ENCODE results near the gene MEF2C. TPM values are rescaled to one million over a fixed set of nuclear protein-coding genes. Genes with fewer than 3 reads are reported as not detected.
"Not testable (repeated sequence)": the region's sequence is repeated elsewhere in the genome, so short reads cannot be mapped to it uniquely, and the experiment has no call there.

MEF2C gene
- total RNA-seq, 1 donor from 2014 or later, result 0.44 TPM

DNA sequence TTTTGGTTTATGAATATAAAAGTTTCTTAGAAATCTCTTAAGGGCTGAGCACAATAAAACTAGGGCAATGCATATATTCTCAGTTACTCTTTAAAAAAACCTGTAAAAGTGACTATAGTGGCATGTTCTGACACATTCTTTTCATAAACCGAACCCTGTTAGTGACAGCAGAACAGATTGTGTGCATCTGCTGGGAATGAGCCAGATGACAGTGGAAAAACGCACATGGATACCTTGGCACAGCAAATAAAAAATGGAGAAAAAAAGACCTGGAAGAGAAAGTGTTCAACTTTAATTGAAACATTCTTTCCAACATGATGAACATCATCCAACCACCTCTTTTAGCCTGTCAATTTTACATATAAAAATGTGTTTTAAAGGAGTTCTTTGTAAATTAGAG is 12.7 kb downstream of the MEF2C start:
- Mint-ChIP-seq H3K27ac (no peak overlapping the region), H3K4me1 (ENCODE audit: low read depth) (no peaks in the 10 kb centered on the region), H3K4me3 (no peak overlapping the region), H3K9me3 (no peaks in the 10 kb centered on the region), H3K36me3 (ENCODE audit: low read depth) (no peaks in the 10 kb centered on the region), H3K27me3 (ENCODE audit: insufficient read depth) (peaks cover 5% of the 10 kb centered on the region)
- no peak for DNase-seq (ENCODE audit: low spot score)
- intact Hi-C loops (cut with micrococcal nuclease), result no loop called here

GRCh38 chr5:88868468-88869068 is 14.4 kb downstream of the MEF2C start:
- Mint-ChIP-seq H3K27me3 (ENCODE audit: insufficient read depth) (peaks cover 5% of the 10 kb centered on the region), H3K4me1 (ENCODE audit: low read depth) (no peaks in the 10 kb centered on the region), H3K9me3 (no peaks in the 10 kb centered on the region), H3K36me3 (ENCODE audit: low read depth) (no peaks in the 10 kb centered on the region), H3K27ac (no peak overlapping the region), H3K4me3 (no peak overlapping the region)
- DNase-seq (ENCODE audit: low spot score), result no peak
- intact Hi-C loops (cut with micrococcal nuclease), result no loop called here

DNA sequence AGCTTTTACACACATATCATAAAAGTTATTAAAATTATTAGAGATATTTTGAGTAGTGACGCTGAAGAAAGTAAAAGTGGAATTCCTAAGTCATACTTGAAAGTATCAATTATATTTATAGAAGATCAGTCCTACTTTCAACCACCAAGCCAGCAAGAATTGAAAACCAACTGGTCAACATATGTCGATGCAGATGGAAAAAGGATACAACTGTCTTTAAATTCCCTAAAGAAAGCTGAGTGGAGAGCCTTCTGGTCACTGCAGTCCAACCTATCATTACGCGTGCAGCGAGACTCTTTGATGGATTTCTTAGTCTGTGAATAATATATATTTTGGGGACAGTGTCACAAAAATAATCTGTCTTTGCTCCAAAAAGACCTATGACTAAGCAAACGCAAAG is 15.3 kb downstream of the MEF2C start:
- no peak overlapping the region for H3K4me3 Mint-ChIP-seq
- DNase-seq (ENCODE audit: low spot score), result no peak
- peaks cover 5% of the 10 kb centered on the region for H3K27me3 Mint-ChIP-seq (ENCODE audit: insufficient read depth)
- no peaks in the 10 kb centered on the region for H3K9me3 Mint-ChIP-seq
- intact Hi-C loops (cut with micrococcal nuclease), result no loop called here
- no peak overlapping the region for H3K27ac Mint-ChIP-seq
- no peaks in the 10 kb centered on the region for H3K4me1 Mint-ChIP-seq (ENCODE audit: low read depth)
- no peaks in the 10 kb centered on the region for H3K36me3 Mint-ChIP-seq (ENCODE audit: low read depth)

GRCh38 chr5:88863523-88863922 is 19.5 kb downstream of the MEF2C start:
- H3K4me3 Mint-ChIP-seq, result no peak overlapping the region
- H3K9me3 Mint-ChIP-seq, result no peaks in the 10 kb centered on the region
- H3K27me3 Mint-ChIP-seq (ENCODE audit: insufficient read depth), result peaks cover 2% of the 10 kb centered on the region
- H3K4me1 Mint-ChIP-seq (ENCODE audit: low read depth), result no peaks in the 10 kb centered on the region
- H3K36me3 Mint-ChIP-seq (ENCODE audit: low read depth), result no peaks in the 10 kb centered on the region
- intact Hi-C loops (cut with micrococcal nuclease), result no loop called here
- no peak overlapping the region for H3K27ac Mint-ChIP-seq
- no peak for DNase-seq (ENCODE audit: low spot score)

- H3K36me3 Mint-ChIP-seq (ENCODE audit: low read depth), result no peaks in the 10 kb centered on the region
Measured at GRCh38 chr5:88862547-88863175, 20.3 kb downstream of the MEF2C start.

GRCh38 chr5:88861231-88861630 is 21.8 kb downstream of the MEF2C start:
- Mint-ChIP-seq H3K9me3 (no peaks in the 10 kb centered on the region), H3K27ac (no peak overlapping the region), H3K36me3 (ENCODE audit: low read depth) (no peaks in the 10 kb centered on the region), H3K4me1 (ENCODE audit: low read depth) (no peaks in the 10 kb centered on the region), H3K4me3 (no peak overlapping the region), H3K27me3 (ENCODE audit: insufficient read depth) (peaks cover 2% of the 10 kb centered on the region)
- intact Hi-C loops (cut with micrococcal nuclease), result no loop called here
- DNase-seq (ENCODE audit: low spot score), result no peak

More at GRCh38 chr5:88862547-88863175, 20.3 kb downstream of the MEF2C start:
- intact Hi-C loops (cut with micrococcal nuclease), result no loop called here
- Mint-ChIP-seq H3K9me3 (no peaks in the 10 kb centered on the region), H3K4me1 (ENCODE audit: low read depth) (no peaks in the 10 kb centered on the region), H3K4me3 (no peak overlapping the region), H3K27ac (no peak overlapping the region), H3K27me3 (ENCODE audit: insufficient read depth) (peaks cover 2% of the 10 kb centered on the region)
- no peak for DNase-seq (ENCODE audit: low spot score)

DNA sequence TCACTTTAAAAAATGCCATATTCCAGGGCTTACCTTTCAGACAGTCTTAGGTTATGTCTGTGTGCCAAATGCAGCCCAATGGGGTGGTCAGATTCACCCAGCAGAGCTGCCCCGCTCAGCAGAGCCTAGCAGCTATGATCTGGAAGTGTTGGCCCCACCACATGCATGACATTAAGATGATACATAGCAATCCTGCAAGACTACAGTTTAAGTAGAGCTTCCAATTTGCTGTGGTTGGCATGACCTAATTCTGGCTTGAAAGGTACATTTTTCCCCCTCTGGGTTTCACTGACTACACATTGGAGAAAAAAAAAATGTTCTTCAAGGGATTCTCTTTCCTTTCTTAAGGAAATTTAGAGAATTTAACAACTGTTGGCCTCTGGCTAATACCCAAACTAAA is 22.5 kb downstream of the MEF2C start:
- no peak overlapping the region for H3K27ac Mint-ChIP-seq
- no peak for DNase-seq (ENCODE audit: low spot score)
- H3K36me3 Mint-ChIP-seq (ENCODE audit: low read depth), result no peaks in the 10 kb centered on the region
- intact Hi-C loops (cut with micrococcal nuclease), result no loop called here
- no peaks in the 10 kb centered on the region for H3K4me1 Mint-ChIP-seq (ENCODE audit: low read depth)
- H3K4me3 Mint-ChIP-seq, result no peak overlapping the region
- H3K9me3 Mint-ChIP-seq, result no peaks in the 10 kb centered on the region
- peaks cover 2% of the 10 kb centered on the region for H3K27me3 Mint-ChIP-seq (ENCODE audit: insufficient read depth)

- peaks cover 2% of the 10 kb centered on the region for H3K27me3 Mint-ChIP-seq (ENCODE audit: insufficient read depth)
- H3K27ac Mint-ChIP-seq, result no peak overlapping the region
- H3K9me3 Mint-ChIP-seq, result no peaks in the 10 kb centered on the region
- no peak for DNase-seq (ENCODE audit: low spot score)
- no peak overlapping the region for H3K4me3 Mint-ChIP-seq
- no peaks in the 10 kb centered on the region for H3K4me1 Mint-ChIP-seq (ENCODE audit: low read depth)
- no peaks in the 10 kb centered on the region for H3K36me3 Mint-ChIP-seq (ENCODE audit: low read depth)
- intact Hi-C loops (cut with micrococcal nuclease), result no loop called here
Measured at GRCh38 chr5:88858392-88858791, 24.6 kb downstream of the MEF2C start.

DNA sequence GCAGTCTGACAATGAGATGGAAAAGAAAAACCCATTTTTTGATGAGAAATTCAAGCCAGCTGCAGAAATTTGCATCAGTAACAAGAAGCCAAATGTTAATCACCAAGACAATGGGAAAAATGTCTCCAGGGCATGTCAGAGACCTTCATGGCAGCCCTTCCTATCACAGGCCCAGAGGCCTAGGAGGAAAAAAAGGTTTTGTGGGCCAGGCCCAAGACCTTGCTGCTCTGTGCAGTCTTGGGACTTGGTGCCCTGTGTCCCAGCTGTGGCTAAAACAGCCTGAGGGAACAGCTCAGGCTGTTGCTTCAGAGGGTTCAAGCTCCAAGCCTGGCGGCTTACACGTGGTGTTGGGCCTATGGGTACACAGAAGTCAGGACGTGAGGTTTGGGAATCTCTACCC is 26.6 kb downstream of the MEF2C start:
- H3K27ac Mint-ChIP-seq; H3K36me3 Mint-ChIP-seq (ENCODE audit: low read depth); intact Hi-C loops (cut with micrococcal nuclease); H3K4me1 Mint-ChIP-seq (ENCODE audit: low read depth); H3K9me3 Mint-ChIP-seq; H3K4me3 Mint-ChIP-seq; H3K27me3 Mint-ChIP-seq (ENCODE audit: insufficient read depth); DNase-seq (ENCODE audit: low spot score): not testable (repeated sequence)

- H3K36me3 Mint-ChIP-seq (ENCODE audit: low read depth), result no peaks in the 10 kb centered on the region
- intact Hi-C loops (cut with micrococcal nuclease), result no loop called here
- H3K4me1 Mint-ChIP-seq (ENCODE audit: low read depth), result no peaks in the 10 kb centered on the region
- no peaks in the 10 kb centered on the region for H3K9me3 Mint-ChIP-seq
- H3K4me3 Mint-ChIP-seq, result no peak overlapping the region
- no peak overlapping the region for H3K27ac Mint-ChIP-seq
- peaks cover 2% of the 10 kb centered on the region for H3K27me3 Mint-ChIP-seq (ENCODE audit: insufficient read depth)
- no peak for DNase-seq (ENCODE audit: low spot score)
Measured at GRCh38 chr5:88854769-88855168, 28.2 kb downstream of the MEF2C start.

GRCh38 chr5:88847420-88847819 is 35.6 kb downstream of the MEF2C start:
- Mint-ChIP-seq H3K4me3 (no peak overlapping the region), H3K36me3 (ENCODE audit: low read depth) (no peaks in the 10 kb centered on the region), H3K4me1 (ENCODE audit: low read depth) (no peaks in the 10 kb centered on the region), H3K27ac (no peak overlapping the region), H3K27me3 (ENCODE audit: insufficient read depth) (peaks cover 5% of the 10 kb centered on the region), H3K9me3 (no peaks in the 10 kb centered on the region)
- intact Hi-C loops (cut with micrococcal nuclease), result no loop called here
- DNase-seq (ENCODE audit: low spot score), result no peak

DNA sequence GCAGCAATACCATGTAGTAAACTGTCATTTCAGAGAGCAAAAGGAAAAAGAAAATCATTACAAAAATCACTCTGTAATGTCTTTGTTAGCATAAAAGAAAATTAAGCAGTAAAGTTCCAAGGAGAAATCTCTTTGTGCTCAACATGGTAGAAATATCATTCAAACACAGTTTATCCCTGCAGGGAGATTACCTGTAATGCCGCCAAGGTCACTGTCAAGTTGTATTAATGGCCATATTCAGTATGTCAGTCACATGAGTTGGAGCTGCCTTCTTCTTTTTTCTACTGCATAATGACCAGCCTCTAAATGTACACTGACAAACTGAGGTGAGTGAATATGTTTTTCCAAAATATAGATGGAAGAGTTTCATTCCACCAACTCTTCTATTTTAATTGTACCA is 36.5 kb downstream of the MEF2C start:
- intact Hi-C loops (cut with micrococcal nuclease), result no loop called here
- Mint-ChIP-seq H3K4me1 (ENCODE audit: low read depth) (no peaks in the 10 kb centered on the region), H3K27me3 (ENCODE audit: insufficient read depth) (peaks cover 5% of the 10 kb centered on the region), H3K4me3 (no peak overlapping the region), H3K9me3 (no peaks in the 10 kb centered on the region), H3K27ac (no peak overlapping the region), H3K36me3 (ENCODE audit: low read depth) (no peaks in the 10 kb centered on the region)
- DNase-seq (ENCODE audit: low spot score), result no peak

GRCh38 chr5:88845081-88845697 is 37.8 kb downstream of the MEF2C start:
- Mint-ChIP-seq H3K36me3 (ENCODE audit: low read depth) (no peaks in the 10 kb centered on the region), H3K9me3 (no peaks in the 10 kb centered on the region), H3K4me3 (no peak overlapping the region), H3K4me1 (ENCODE audit: low read depth) (no peaks in the 10 kb centered on the region), H3K27me3 (ENCODE audit: insufficient read depth) (peaks cover 6% of the 10 kb centered on the region), H3K27ac (no peak overlapping the region)
- no peak for DNase-seq (ENCODE audit: low spot score)
- intact Hi-C loops (cut with micrococcal nuclease), result loop anchor here (1.0 kb wide), 2 partner anchors 12 to 17 kb away; no protein-coding TSS in a partner anchor
